Stimulated activated naive CD8-positive, alpha-beta T cell treated with anti-CD3 and anti-CD28 coated beads, Interleukin-15, amount 100 ng/mL, for 72 hours (primary cell): ENCODE measurements around the gene SLC23A2.
A peak's percentile ranks its signal among the peaks of the same experiment; 100 is the strongest.
"Not testable (repeated sequence)": the region's sequence is repeated elsewhere in the genome, so short reads cannot be mapped to it uniquely, and the experiment has no call there.

Experiments
- ATAC-seq: fragments of 150-1000 bp; cut with Tn5 transposase; 2 replicates; pipeline ENCODE4 v1.10.0; 2021; ENCODE audit warnings: mild to moderate bottlenecking, moderate library complexity
- DNase-seq, 2 donors: peaks; one replicate each; pipeline ENCODE4 v3.0.0; 2021 to 2022
- H3K27ac Mint-ChIP-seq, 2 donors: one replicate each; pipeline ENCODE4 v1.8.0; 2022; ENCODE audit warnings: mild to moderate bottlenecking in 2 of 2, mixed read lengths in 2 of 2, moderate library complexity in 2 of 2
- H3K27me3 Mint-ChIP-seq: one replicate; pipeline ENCODE4 v1.8.0; 2022; ENCODE audit warnings: mixed read lengths
- H3K4me1 Mint-ChIP-seq: one replicate; pipeline ENCODE4 v1.8.0; 2022; ENCODE audit warnings: mild to moderate bottlenecking, mixed read lengths
- H3K4me3 Mint-ChIP-seq, 2 donors: one replicate each; pipeline ENCODE4 v1.8.0; 2022; ENCODE audit warnings: mild to moderate bottlenecking in 2 of 2, mixed read lengths in 2 of 2, moderate library complexity in 1 of 2
- H3K9me3 Mint-ChIP-seq, 2 donors: one replicate each; pipeline ENCODE4 v1.8.0; 2022; ENCODE audit warnings: mixed read lengths in 2 of 2

The SLC23A2 gene

DNA sequence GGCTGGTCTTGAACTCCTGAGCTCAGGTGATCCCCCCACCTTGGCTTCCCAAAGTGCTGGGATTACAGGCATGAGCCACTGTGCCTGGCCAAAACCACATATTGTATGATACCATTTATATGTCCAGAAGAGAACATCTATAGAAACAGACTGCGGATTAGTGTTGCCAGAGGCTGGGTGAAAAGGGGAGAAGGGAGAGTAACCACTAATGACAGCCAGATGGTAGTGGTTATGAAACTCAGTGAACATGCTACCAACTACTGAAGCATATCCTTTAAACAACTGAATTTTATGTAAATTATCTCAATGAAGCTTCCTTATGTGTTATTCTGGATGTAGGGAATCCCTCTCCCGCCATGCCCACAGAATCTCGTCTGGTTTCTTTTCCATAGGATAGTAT, 15.7 kb downstream of the SLC23A2 start:
- Mint-ChIP-seq H3K9me3 (no peaks in the 10 kb centered on the region), H3K27ac (no peak overlapping the region), H3K4me1 (peaks cover 45% of the 10 kb centered on the region), H3K27me3 (no peaks in the 10 kb centered on the region), H3K4me3 (no peak overlapping the region)
- no peak for ATAC-seq
- DNase-seq: no peak

- H3K4me3 Mint-ChIP-seq: no peak overlapping the region
- no peak overlapping the region for H3K27ac Mint-ChIP-seq
- H3K4me1 Mint-ChIP-seq: peaks cover 44% of the 10 kb centered on the region
- DNase-seq: no peak
- no peak for ATAC-seq
- no peaks in the 10 kb centered on the region for H3K27me3 Mint-ChIP-seq
- H3K9me3 Mint-ChIP-seq: no peaks in the 10 kb centered on the region
Observed at GRCh38 chr20:4982281-4982680, 19.0 kb downstream of the SLC23A2 start.

DNA sequence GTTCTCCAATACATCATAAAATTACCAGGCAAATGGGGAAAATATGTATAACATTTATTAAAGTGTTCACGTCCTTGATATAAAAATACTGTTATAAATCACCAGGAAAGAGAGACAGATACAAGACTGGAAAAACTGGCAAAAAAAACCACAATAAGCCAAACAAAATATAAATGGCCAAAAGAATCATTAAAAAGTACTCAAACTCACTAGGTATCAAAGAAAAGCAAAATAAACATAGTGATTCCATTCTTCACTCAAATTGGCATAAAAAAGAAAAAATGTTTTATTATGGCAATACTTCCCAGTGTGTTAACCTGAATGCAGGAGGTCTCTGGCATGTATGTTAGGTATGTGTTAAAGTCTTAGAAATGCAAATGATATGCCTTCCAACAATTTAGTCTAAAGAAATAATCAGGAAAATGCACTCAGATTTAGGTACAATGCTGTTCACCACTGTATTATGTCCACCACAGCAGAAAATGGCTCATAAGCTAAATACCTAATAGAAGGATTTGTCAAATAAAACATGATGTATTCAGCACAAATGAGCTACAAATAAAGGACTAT, 21.4 kb downstream of the SLC23A2 start:
- Mint-ChIP-seq H3K27me3 (no peaks in the 10 kb centered on the region), H3K27ac (no peak overlapping the region), H3K4me3 (no peak overlapping the region), H3K9me3 (no peaks in the 10 kb centered on the region), H3K4me1 (peaks cover 44% of the 10 kb centered on the region)
- no peak for ATAC-seq
- no peak for DNase-seq

DNA sequence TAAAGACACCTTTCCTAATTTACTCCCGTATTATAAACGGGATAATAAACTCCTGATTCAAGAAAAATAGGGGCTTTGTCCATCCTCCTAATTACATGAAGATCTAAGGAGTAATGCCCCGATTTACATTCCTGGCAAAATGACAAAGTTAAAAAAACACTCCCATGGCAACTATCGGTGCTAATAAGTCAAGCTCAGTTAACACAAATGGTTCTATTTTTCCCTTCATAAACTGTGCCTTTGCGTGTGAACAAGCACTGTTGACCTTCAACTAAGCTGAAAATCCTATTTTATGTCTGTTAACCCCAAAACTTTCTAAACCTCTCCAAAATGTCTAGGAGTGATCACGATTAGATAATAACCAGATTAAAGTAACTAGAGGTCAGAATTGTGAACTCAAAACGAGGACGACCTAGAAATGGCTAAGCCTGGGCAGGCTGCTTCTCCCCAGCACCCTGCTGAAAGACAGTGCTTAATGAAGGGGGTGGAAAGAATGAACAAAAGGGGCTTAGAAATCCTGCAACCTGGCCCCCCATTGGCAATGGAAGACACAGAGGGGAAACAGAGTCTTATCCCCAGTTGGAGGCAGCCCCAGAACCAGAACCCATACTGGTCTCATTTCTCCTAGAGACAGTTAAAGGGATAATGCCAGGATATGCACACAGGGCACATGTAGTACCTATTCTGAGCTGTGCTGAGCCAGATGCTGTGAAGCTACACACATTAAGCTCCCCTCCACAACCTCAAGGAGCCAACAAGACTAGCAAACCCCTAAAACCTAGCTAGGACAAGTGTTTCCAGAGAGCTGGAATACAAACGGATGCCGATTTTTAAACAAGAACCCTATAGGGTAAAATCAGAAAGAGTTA, 23.0 kb downstream of the SLC23A2 start:
- H3K4me3 Mint-ChIP-seq: no peak overlapping the region
- no peak overlapping the region for H3K27ac Mint-ChIP-seq
- H3K27me3 Mint-ChIP-seq: no peaks in the 10 kb centered on the region
- peaks cover 56% of the 10 kb centered on the region for H3K4me1 Mint-ChIP-seq
- no peaks in the 10 kb centered on the region for H3K9me3 Mint-ChIP-seq
- ATAC-seq (no peak), DNase-seq (no peak)

DNA sequence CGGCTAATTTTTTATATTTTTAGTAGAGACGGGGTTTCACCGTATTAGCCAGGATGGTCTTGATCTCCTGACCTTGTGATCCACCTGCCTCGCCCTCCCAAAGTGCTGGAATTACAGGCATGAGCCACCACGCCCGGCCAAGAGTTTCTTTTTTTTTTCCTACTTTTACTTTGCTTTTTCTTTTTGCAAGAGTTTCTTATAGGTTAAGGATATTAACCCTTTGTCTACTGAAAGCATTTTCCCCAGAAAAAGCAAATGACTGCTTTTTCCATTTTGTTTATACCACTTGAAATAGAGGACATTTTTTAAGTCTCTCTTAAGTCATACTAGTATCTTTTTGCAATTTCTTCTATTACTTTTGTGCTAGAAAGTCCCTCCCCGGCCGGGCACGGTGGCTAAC, 25.3 kb downstream of the SLC23A2 start:
- DNase-seq, H3K9me3 Mint-ChIP-seq, H3K27ac Mint-ChIP-seq, H3K4me3 Mint-ChIP-seq, ATAC-seq, H3K27me3 Mint-ChIP-seq: not testable (repeated sequence)
- peaks cover 57% of the 10 kb centered on the region for H3K4me1 Mint-ChIP-seq

- Mint-ChIP-seq H3K4me1 (peaks cover 38% of the 10 kb centered on the region), H3K27me3 (no peaks in the 10 kb centered on the region), H3K9me3 (no peaks in the 10 kb centered on the region), H3K4me3 (peak overlapping the region; percentile 40 to 85), H3K27ac (peak overlapping the region; percentile 98)
- peak; percentile 72 to 77 for DNase-seq
- peak; percentile 93 for ATAC-seq
Observed at GRCh38 chr20:4973330-4974097, 27.8 kb downstream of the SLC23A2 start.

DNA sequence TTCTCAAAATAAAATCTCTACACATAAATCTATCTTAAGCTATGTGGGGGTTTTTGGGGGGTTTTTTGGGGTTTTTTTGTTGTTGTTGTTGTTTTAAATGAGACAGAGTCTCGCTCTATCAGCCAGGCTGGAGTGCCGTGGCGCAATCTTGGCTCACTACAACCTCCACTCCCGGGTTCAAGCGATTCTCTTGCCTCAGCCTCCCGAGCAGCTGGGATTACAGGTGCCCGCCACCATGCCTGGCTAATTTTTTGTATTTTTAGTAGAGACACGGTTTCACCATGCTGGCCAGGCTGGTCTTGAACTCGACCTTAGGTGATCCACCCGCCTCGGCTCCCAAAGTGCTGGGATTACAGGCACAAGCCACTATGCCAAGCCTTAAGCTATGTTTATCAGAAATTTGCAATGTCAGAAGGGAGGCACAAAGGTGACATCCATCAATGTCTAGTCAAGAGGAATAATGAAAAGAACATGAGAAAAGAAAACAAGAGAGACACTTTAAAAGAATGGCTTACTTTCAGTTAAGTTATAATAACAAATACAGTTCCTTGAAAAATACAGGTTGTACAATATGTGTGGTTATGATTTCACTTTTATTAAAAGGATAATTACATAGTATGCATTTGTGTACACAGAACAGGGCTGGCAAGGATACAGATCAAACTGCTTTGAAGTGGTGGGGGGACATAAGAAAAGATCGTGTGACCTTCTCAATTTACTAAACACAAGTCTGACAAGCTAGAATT, 28.6 kb downstream of the SLC23A2 start:
- DNase-seq (no peak), ATAC-seq (no peak)
- H3K4me1 Mint-ChIP-seq: peaks cover 33% of the 10 kb centered on the region
- H3K27me3 Mint-ChIP-seq: no peaks in the 10 kb centered on the region
- H3K9me3 Mint-ChIP-seq: no peaks in the 10 kb centered on the region
- peak overlapping the region; percentile 40 to 85 for H3K4me3 Mint-ChIP-seq
- H3K27ac Mint-ChIP-seq: peak overlapping the region; percentile 98

DNA sequence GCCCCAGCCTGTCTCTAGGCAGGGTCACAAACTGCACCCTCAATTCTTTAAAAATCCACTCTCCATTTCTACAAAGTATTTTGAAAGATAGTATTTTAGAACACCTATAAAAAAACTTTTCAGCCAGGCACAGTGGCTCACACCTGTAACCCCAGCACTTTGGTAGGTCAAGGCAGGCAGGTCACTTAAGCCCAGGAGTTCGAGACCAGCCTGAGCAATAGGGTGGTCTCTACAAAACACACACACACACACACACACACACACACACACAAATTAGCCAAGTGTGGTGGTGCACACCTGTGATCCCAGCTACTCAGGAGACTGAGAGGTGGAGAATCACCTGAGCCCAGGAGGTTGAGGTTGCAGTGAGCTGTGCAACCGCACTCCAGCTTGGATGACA, 30.2 kb downstream of the SLC23A2 start:
- peaks cover 32% of the 10 kb centered on the region for H3K4me1 Mint-ChIP-seq
- no peak for ATAC-seq
- no peak overlapping the region for H3K27ac Mint-ChIP-seq
- no peak overlapping the region for H3K4me3 Mint-ChIP-seq
- no peaks in the 10 kb centered on the region for H3K27me3 Mint-ChIP-seq
- H3K9me3 Mint-ChIP-seq: no peaks in the 10 kb centered on the region
- no peak for DNase-seq

DNA sequence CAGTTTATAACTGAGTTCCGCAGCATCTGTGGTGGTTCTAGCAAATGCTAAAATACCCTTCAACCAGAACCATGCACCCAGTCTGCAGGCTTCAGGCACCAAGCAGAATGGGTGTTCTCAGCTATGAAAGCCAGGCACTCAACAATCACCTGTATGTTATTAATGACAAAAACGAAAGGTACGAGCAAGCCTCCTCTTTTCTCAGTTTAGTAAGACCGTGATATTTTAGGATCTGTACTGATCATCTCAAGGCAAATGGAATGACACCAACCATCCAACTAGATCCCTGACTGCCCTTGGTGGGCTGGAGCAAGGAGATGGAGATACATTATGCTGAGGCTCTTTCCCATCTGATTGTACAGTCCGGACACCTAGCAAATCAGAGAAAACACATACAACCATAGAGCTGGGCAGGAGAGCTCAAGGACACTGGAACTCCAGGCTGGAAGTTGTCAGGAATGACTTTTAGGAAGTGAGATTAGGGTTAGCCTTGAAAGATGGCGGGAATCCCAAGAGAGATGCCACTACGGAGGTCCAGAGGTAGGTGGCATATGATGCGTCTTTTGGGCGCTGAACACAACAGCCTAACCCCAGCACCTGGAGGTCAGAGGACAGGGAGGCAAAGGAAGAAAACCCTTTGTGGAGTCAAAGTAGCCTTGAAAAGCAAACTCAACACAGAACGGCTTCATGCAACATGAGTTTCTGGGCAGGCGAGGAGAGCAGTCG, 33.4 kb downstream of the SLC23A2 start:
- peaks cover 11% of the 10 kb centered on the region for H3K4me1 Mint-ChIP-seq
- H3K4me3 Mint-ChIP-seq: no peak overlapping the region
- H3K27ac Mint-ChIP-seq: no peak overlapping the region
- no peak for ATAC-seq
- H3K9me3 Mint-ChIP-seq: no peaks in the 10 kb centered on the region
- DNase-seq: no peak
- H3K27me3 Mint-ChIP-seq: no peaks in the 10 kb centered on the region

DNA sequence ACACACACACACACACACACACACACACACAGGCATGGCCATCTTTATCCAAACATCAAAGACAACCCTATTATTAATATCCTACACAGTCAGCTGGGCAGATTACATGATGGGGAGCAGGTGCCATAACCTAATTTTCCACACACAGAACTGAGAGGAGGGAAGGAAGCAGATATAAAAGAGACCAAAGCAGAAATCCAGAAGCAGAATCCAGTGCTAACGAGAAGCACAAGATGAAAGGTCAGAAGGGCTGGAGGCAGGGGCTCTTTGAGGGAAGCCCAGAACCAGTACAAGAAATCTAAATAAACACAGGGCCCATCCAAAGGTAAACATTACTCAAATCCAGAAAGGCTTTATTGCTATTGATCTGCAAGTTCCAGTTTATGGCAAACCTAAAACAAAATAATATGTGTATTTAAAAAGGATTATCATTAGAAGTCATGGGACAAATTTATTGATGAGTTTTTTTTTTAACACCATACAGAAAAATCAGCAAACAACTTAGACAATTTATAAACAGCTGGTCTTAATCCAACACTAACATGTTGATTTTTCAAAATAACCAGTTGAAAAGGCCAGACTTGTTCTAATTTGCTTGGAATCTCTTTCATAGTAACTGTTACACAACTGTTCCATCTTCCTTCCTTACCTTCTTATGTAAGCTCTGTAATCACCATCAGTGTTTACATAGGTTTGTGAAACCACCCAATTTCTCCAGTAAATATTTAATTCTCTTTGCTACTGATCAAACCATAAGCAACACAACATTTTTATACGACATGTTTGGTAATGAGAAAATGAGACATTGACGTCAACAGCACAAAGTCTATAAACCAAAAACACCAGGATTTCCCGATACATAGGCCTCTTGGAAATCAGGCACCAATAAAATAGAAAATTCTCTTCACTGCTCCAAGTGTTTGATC, 34.2 kb downstream of the SLC23A2 start:
- H3K9me3 Mint-ChIP-seq: no peaks in the 10 kb centered on the region
- peaks cover 12% of the 10 kb centered on the region for H3K4me1 Mint-ChIP-seq
- DNase-seq: no peak
- ATAC-seq: no peak
- H3K27ac Mint-ChIP-seq: peak overlapping the region in 1 of 2 donors; percentile 44
- H3K4me3 Mint-ChIP-seq: no peak overlapping the region
- H3K27me3 Mint-ChIP-seq: no peaks in the 10 kb centered on the region

- Mint-ChIP-seq H3K4me3 (peak overlapping the region; percentile 54 to 72), H3K4me1 (peaks cover 28% of the 10 kb centered on the region), H3K9me3 (no peaks in the 10 kb centered on the region), H3K27me3 (no peaks in the 10 kb centered on the region), H3K27ac (peak overlapping the region; percentile 94 to 98)
- ATAC-seq: peak; percentile 77
- DNase-seq: peak in 1 of 2 donors; percentile 18
Observed at GRCh38 chr20:4962241-4962855, 39.0 kb downstream of the SLC23A2 start.

DNA sequence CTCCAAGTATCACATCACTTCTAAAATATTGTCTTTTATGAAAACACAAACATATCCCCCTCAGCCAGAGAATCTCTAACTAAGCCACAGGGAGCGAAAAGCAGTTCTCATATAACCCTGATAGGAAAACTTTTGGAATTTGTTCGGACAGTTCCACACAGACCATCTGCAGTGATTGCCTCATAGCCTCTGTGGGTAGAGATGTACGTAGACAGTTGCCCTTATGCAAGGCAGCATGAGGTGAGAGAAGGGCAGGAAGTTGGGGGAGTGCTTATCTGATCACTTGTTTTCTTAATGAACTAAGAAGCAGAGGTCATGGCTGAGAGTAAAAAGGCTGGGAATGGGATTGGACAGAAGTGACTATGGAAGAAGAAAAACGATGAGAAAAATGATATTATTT, 39.6 kb downstream of the SLC23A2 start:
- no peaks in the 10 kb centered on the region for H3K27me3 Mint-ChIP-seq
- H3K4me1 Mint-ChIP-seq: peaks cover 28% of the 10 kb centered on the region
- peak; percentile 90 for ATAC-seq
- no peak for DNase-seq
- H3K4me3 Mint-ChIP-seq: peak overlapping the region; percentile 44 to 72
- H3K9me3 Mint-ChIP-seq: no peaks in the 10 kb centered on the region
- peak overlapping the region; percentile 94 to 98 for H3K27ac Mint-ChIP-seq

- H3K4me3 Mint-ChIP-seq: no peak overlapping the region
- no peak overlapping the region for H3K27ac Mint-ChIP-seq
- H3K4me1 Mint-ChIP-seq: peaks cover 28% of the 10 kb centered on the region
- no peaks in the 10 kb centered on the region for H3K9me3 Mint-ChIP-seq
- ATAC-seq (no peak), DNase-seq (no peak)
- H3K27me3 Mint-ChIP-seq: no peaks in the 10 kb centered on the region
Observed at GRCh38 chr20:4959592-4959991, 41.7 kb downstream of the SLC23A2 start.

GRCh38 chr20:4957939-4958362, 43.4 kb downstream of the SLC23A2 start:
- peaks cover 25% of the 10 kb centered on the region for H3K4me1 Mint-ChIP-seq
- ATAC-seq (no peak), DNase-seq (no peak)
- H3K9me3 Mint-ChIP-seq: no peaks in the 10 kb centered on the region
- H3K4me3 Mint-ChIP-seq: no peak overlapping the region
- no peaks in the 10 kb centered on the region for H3K27me3 Mint-ChIP-seq
- H3K27ac Mint-ChIP-seq: no peak overlapping the region
